ENCODE data around the gene HDAC3. TPM values are rescaled to one million over a fixed set of nuclear protein-coding genes. Genes with fewer than 3 reads are reported as not detected.

The HDAC3 gene
- total and polyA plus RNA-seq, 9 donors, result 39.8 to 62.2 (median 55.4) TPM

DNA sequence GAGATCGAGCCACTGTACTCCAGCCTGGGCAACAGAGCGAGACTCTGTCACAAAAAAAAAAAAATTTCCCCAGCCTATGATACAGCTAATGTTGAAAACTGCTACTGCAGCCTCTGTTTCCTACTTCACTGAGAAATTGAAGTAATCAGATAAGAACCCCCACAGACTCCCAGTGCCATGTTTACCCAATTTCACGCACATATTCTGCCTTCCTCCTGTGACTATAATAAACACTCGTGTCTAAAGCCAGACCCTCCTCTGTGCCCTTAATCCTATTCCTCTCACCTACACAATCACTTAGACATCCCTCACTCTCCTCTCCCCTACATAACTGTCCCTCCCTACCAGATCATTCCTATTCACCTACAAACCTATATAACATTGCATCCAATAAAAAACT, 39.0 kb upstream of the HDAC3 start:
- Histone ChIP-seq H3K4me1 (ENCODE audit: control insufficient read depth, insufficient read depth, low read length) (peaks cover 7% of the 10 kb centered on the region), H3K9me3 (replicated peaks; ENCODE audit: control insufficient read depth, low read depth, low read length) (no peaks in the 10 kb centered on the region), H3K4me3 (ENCODE audit: low read length) (no peak overlapping the region), H3K36me3 (ENCODE audit: control insufficient read depth, insufficient read depth, low read length) (peaks cover 9% of the 10 kb centered on the region), H3K27me3 (ENCODE audit: control insufficient read depth, insufficient read depth, low read length) (no peaks in the 10 kb centered on the region), H3K27ac (ENCODE audit: low read length) (no peak overlapping the region)
- WGBS (ENCODE audit: insufficient coverage), result 86% methylated on average over 4 of the region's 4 CpGs
- DNase-seq, result no peak

DNA sequence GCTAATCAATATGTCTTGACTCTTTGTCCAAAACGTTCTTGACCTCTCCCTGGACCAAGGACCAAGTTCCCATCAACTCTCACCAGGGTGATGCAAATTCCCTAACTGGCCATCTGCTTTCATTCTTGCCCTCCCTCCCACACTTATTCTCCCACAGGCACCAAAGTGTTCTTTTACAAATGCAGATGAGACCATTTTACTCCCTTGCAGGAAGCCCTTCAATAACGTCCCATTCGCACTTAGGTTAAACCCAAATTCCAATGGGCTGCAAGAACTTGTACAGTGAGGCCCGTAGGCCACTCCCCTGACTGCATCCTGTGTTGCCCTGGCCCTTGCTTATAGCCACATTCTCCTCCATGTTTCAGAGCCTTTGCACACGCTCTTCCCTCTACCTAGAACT, 38.1 kb upstream of the HDAC3 start:
- 49% methylated on average over 5 of the region's 5 CpGs for WGBS (ENCODE audit: insufficient coverage)
- DNase-seq, result no peak
- Histone ChIP-seq H3K4me1 (ENCODE audit: control insufficient read depth, insufficient read depth, low read length) (no peaks in the 10 kb centered on the region), H3K36me3 (ENCODE audit: control insufficient read depth, insufficient read depth, low read length) (peaks cover 9% of the 10 kb centered on the region), H3K27me3 (ENCODE audit: control insufficient read depth, insufficient read depth, low read length) (no peaks in the 10 kb centered on the region), H3K9me3 (replicated peaks; ENCODE audit: control insufficient read depth, low read depth, low read length) (no peaks in the 10 kb centered on the region), H3K4me3 (ENCODE audit: low read length) (no peak overlapping the region), H3K27ac (ENCODE audit: low read length) (no peak overlapping the region)

DNA sequence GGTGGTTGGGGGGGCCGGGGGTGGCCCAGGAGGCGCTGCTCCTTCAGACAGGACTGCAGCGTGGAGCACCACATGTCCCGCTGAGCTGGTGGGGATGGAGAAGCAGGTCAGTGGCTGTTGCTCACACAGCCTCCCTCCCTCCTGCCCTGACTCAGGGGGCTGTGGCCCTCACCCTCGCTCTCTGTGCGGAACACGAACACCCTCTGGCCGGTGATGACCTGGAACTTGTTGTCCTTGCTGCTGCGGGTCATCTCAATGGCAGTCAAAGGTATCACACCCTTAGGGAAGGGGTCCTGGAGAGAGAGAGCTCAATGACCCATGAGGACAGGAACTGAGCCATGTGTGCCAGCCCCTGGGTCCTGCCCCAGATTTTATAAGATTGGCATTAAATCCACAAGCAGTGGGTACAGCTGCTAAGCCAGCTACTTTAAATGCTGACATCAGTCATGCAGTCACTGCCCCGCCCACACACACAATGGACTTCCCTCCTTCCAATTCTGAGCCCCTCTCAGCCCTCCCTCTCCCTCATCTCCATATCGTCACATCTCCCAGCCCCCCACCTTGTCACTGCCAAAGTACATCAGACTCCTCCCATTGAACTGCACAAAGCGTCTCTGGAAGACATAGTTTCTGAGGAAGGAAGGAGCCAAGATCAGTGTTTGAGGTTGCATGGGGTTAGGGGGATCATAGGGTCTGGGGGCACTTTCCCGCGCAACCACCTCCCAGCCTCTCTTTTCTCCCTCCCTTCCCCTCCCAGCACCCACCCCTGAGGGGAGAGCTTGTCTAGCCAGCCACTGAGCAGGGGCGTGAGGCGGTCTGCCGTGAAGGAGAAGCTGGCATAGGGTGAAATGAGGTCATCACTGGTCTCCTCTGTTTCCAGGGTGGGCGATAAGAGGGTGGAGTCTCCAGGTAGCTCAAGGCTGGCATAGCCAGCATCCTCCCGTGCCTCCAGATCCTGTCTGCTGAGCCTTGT, 36.5 kb upstream of the HDAC3 start:
- DNase-seq, result no peak
- Histone ChIP-seq H3K4me3 (ENCODE audit: low read length) (no peak overlapping the region), H3K27me3 (ENCODE audit: control insufficient read depth, insufficient read depth, low read length) (no peaks in the 10 kb centered on the region), H3K4me1 (ENCODE audit: control insufficient read depth, insufficient read depth, low read length) (no peaks in the 10 kb centered on the region), H3K36me3 (ENCODE audit: control insufficient read depth, insufficient read depth, low read length) (peaks cover 16% of the 10 kb centered on the region), H3K9me3 (replicated peaks; ENCODE audit: control insufficient read depth, low read depth, low read length) (no peaks in the 10 kb centered on the region), H3K27ac (ENCODE audit: low read length) (no peak overlapping the region)
- 82% methylated on average over 11 of the region's 19 CpGs for WGBS (ENCODE audit: insufficient coverage)

DNA sequence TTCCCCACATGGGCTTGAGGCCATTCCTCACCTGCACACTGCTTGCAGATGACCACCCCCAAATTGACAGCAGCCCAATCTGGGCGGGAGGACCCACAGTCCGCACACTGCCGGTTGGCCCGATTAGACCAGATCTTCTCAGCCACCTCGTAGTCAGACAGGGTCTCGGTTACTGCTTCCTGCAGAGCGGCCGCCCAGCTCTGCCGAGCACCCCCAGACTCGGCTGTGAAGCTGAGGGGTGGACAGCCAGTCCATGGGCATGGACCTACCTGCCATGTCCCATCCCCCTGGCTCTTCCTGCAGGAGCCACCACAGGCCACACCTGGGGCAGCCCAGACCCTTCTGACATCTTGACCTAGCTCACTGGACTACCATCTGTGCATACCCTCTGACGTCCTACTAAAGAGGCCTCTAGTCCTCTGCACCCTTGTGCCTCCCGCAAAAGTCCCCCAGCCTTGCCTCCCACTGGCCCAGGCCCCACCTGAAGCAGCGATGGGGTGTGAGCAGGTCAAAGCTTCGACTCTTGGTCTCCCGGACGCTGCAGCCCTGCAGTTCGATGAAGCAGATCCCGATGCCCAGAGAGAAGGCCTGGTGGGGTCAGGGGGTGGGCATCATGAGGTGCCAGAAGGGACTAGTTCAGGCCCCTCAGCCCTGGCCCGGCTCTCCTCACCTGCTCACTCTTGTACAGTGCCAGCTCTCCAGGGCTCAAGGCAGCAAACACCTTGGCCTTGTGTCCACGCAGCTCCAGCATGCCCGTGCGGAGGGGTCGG, 35.6 kb upstream of the HDAC3 start:
- no peak overlapping the region for H3K27ac ChIP-seq (ENCODE audit: low read length)
- H3K4me1 ChIP-seq (ENCODE audit: control insufficient read depth, insufficient read depth, low read length), result no peaks in the 10 kb centered on the region
- H3K36me3 ChIP-seq (ENCODE audit: control insufficient read depth, insufficient read depth, low read length), result peaks cover 16% of the 10 kb centered on the region
- H3K27me3 ChIP-seq (ENCODE audit: control insufficient read depth, insufficient read depth, low read length), result no peaks in the 10 kb centered on the region
- 95% methylated on average over 19 of the region's 23 CpGs for WGBS (ENCODE audit: insufficient coverage)
- no peak overlapping the region for H3K4me3 ChIP-seq (ENCODE audit: low read length)
- no peak for DNase-seq
- H3K9me3 ChIP-seq (replicated peaks; ENCODE audit: control insufficient read depth, low read depth, low read length), result no peaks in the 10 kb centered on the region

DNA sequence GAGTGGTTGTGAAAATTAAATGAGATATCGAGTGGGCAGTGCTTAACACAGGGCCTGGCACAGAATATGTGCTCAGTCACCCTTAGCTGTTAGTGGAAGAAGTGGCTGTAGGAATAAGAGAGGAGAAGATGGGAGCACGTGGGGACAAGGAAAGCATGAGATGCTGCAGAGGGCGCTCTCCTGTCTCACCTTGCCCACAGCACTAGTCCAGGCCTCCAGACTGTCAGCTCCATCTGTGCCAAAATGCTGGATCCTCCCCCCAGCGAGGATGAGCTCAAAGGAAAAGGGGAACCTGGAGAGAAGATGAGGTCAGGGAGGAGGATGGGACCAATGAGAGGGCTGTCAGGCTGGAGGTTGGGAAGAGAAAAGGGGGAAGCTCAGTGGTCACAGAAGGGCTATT, 32.9 kb upstream of the HDAC3 start:
- Histone ChIP-seq H3K27ac (ENCODE audit: low read length) (no peak overlapping the region), H3K27me3 (ENCODE audit: control insufficient read depth, insufficient read depth, low read length) (no peaks in the 10 kb centered on the region), H3K4me3 (ENCODE audit: low read length) (no peak overlapping the region), H3K9me3 (replicated peaks; ENCODE audit: control insufficient read depth, low read depth, low read length) (no peaks in the 10 kb centered on the region), H3K36me3 (ENCODE audit: control insufficient read depth, insufficient read depth, low read length) (peaks cover 21% of the 10 kb centered on the region), H3K4me1 (ENCODE audit: control insufficient read depth, insufficient read depth, low read length) (no peaks in the 10 kb centered on the region)
- no peak for DNase-seq
- WGBS (ENCODE audit: insufficient coverage), result 71% methylated on average over 1 of the region's 4 CpGs

GRCh38 chr5:141668601-141669265, 32.1 kb upstream of the HDAC3 start:
- Histone ChIP-seq H3K9me3 (replicated peaks; ENCODE audit: control insufficient read depth, low read depth, low read length) (no peaks in the 10 kb centered on the region), H3K27ac (ENCODE audit: low read length) (no peak overlapping the region), H3K36me3 (ENCODE audit: control insufficient read depth, insufficient read depth, low read length) (peaks cover 25% of the 10 kb centered on the region), H3K4me1 (ENCODE audit: control insufficient read depth, insufficient read depth, low read length) (no peaks in the 10 kb centered on the region), H3K27me3 (ENCODE audit: control insufficient read depth, insufficient read depth, low read length) (no peaks in the 10 kb centered on the region), H3K4me3 (ENCODE audit: low read length) (no peak overlapping the region)
- DNase-seq, result no peak
- 74% methylated on average over 3 of the region's 8 CpGs for WGBS (ENCODE audit: insufficient coverage)

DNA sequence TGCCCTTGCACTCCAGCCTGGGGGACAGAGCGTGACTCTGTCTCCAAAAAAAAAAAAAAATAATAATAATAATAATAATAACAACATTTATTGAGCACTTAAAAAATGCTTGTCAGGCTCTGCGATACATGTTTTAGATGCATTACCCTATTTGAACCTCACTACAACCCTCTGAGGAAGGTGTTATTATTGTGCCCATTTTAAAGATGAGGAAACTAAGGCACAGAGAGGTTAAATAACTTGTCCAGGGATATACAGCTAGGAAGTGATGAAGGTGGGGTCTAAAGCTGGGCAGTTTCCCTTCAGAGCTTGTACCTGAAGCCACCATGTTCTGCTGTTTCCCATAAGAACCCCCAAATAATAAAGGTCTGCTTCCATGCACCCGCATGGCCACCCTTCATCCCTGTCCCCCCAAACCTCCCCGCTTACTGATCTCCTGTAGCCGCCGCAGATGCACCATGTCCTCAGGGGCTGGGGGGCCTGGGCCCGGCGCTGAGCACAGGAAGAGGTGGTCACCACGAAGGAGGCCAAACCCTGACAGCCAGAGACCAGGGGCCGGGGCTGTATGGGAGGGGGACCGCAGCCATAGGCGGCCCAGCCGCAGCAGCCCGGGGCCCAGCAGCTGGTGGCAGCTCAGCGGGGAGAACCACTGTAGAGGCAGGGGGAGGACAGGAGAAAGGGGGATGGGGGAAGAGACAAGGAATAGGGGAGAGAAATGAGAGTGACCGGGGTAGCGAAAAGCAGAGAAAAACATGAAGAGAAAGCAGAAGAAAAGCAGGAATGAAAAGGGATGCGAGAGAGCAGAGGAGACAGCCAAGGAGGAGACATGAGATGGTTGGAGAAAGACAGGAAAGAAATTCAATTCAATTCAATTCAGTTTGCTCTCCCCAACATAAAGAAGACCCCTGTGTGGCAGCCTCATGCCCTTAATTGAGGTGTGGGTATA, 29.6 kb upstream of the HDAC3 start:
- peaks cover 30% of the 10 kb centered on the region for H3K36me3 ChIP-seq (ENCODE audit: control insufficient read depth, insufficient read depth, low read length)
- no peaks in the 10 kb centered on the region for H3K27me3 ChIP-seq (ENCODE audit: control insufficient read depth, insufficient read depth, low read length)
- H3K4me1 ChIP-seq (ENCODE audit: control insufficient read depth, insufficient read depth, low read length), result no peaks in the 10 kb centered on the region
- no peak overlapping the region for H3K4me3 ChIP-seq (ENCODE audit: low read length)
- H3K9me3 ChIP-seq (replicated peaks; ENCODE audit: control insufficient read depth, low read depth, low read length), result no peaks in the 10 kb centered on the region
- no peak for DNase-seq
- WGBS (ENCODE audit: insufficient coverage), result 78% methylated on average over 13 of the region's 18 CpGs
- H3K27ac ChIP-seq (ENCODE audit: low read length), result no peak overlapping the region

- 49% methylated on average over 4 of the region's 13 CpGs for WGBS (ENCODE audit: insufficient coverage)
- no peaks in the 10 kb centered on the region for H3K4me1 ChIP-seq (ENCODE audit: control insufficient read depth, insufficient read depth, low read length)
- peak; percentile 78 for DNase-seq
- H3K36me3 ChIP-seq (ENCODE audit: control insufficient read depth, insufficient read depth, low read length), result peaks cover 29% of the 10 kb centered on the region
- H3K27me3 ChIP-seq (ENCODE audit: control insufficient read depth, insufficient read depth, low read length), result no peaks in the 10 kb centered on the region
- H3K4me3 ChIP-seq (ENCODE audit: low read length), result no peak overlapping the region
- no peaks in the 10 kb centered on the region for H3K9me3 ChIP-seq (replicated peaks; ENCODE audit: control insufficient read depth, low read depth, low read length)
- no peak overlapping the region for H3K27ac ChIP-seq (ENCODE audit: low read length)
These were observed 28.2 kb upstream of the HDAC3 start for GRCh38 chr5:141664733-141665461.

DNA sequence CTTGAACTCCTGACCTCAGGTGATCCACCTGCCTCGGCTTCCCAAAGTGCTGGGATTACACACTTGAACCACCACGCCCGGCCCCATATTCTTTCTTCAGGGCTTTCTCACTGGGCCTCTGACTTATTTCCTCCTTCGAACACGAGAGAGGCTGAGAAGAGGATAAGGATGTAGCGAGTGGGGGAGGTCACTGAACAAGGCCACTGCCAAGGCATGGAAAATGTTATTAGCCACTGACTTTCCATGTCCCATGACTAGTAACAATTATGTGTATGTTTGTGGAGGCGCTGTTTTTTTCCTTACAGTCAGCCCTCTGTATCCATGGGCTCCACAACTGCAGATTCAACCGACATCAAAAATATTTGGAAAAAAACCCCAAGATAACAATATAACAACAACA, 26.9 kb upstream of the HDAC3 start:
- Histone ChIP-seq H3K27me3 (ENCODE audit: control insufficient read depth, insufficient read depth, low read length) (no peaks in the 10 kb centered on the region), H3K27ac (ENCODE audit: low read length) (no peak overlapping the region), H3K9me3 (replicated peaks; ENCODE audit: control insufficient read depth, low read depth, low read length) (no peaks in the 10 kb centered on the region), H3K4me1 (ENCODE audit: control insufficient read depth, insufficient read depth, low read length) (no peaks in the 10 kb centered on the region), H3K4me3 (ENCODE audit: low read length) (no peak overlapping the region), H3K36me3 (ENCODE audit: control insufficient read depth, insufficient read depth, low read length) (peaks cover 26% of the 10 kb centered on the region)
- DNase-seq, result no peak
- 63% methylated on average over 3 of the region's 8 CpGs for WGBS (ENCODE audit: insufficient coverage)

All from muscle of leg (tissue), 11 donors.